ENCODE results near the gene OASL. TPM values are rescaled to one million over a fixed set of nuclear protein-coding genes. Genes with fewer than 3 reads are reported as not detected.

Gene OASL
- total RNA-seq, 1 donor from 2014 or later = 0.11 TPM

DNA sequence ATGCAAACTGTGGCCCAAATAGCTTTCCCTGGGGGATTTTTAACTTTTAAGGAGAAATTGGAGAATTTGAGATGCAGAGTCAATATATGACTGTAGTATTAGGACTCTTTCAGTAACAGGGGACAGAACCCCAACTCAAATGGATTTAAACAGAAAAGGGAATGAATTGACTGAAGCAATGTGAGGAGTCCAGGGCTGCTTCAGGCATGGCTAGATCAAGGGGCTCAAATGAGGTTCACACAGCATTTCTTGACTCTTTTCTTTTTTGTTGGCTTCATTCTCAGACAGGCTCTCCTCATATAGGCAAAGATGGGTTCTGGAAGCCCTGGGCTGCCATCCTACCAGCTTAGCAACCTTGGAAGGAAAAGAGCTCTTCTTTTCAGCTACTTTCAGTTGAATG lies 47.1 kb downstream of the OASL start:
- no peak for DNase-seq (ENCODE audit: low spot score in 2 of 2, unreplicated experiment in 2 of 2)
- peaks cover 4% of the 10 kb centered on the region for H3K9me3 Mint-ChIP-seq
- H3K27me3 Mint-ChIP-seq (ENCODE audit: low read depth) = peaks cover 25% of the 10 kb centered on the region
- no peaks in the 10 kb centered on the region for H3K4me1 Mint-ChIP-seq
- no peaks in the 10 kb centered on the region for H3K36me3 Mint-ChIP-seq
- no peak overlapping the region for H3K27ac Mint-ChIP-seq
- no peak for TF ChIP-seq CTCF (IDR thresholded peaks at IDR 0.05; ENCODE audit: unreplicated experiment)
- no peak overlapping the region for H3K4me3 Mint-ChIP-seq

DNA sequence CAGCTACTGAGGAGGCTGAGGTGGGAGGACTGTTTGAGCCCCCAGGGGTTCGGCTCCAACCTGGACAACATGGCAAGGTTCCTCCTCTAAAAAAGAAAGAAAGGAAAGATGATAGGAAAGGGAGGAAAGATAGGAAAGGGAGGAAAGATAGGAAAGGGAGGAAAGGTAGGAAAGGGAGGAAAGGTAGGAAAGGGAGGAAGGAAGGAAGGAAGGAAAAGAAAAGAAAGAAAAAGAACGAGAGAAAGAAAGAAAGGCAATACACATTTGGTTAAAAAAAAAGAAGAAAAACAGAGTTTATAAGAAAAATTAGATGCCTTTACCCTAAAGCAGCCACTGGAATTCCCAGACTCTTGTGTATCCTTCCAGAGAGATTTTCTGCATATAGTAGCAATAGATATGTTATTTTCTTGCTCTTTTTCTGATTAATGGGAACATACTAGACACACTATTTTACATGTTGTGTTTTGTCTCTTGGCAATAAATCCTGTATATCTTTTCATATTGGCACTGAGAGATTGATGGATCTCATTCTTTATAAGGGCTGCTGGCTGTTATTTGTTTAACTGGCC lies 48.5 kb downstream of the OASL start:
- Mint-ChIP-seq H3K27ac (no peak overlapping the region), H3K27me3 (ENCODE audit: low read depth) (peaks cover 23% of the 10 kb centered on the region), H3K4me1 (no peaks in the 10 kb centered on the region), H3K36me3 (no peaks in the 10 kb centered on the region), H3K9me3 (peaks cover 4% of the 10 kb centered on the region), H3K4me3 (no peak overlapping the region)
- DNase-seq (ENCODE audit: low spot score in 2 of 2, unreplicated experiment in 2 of 2) = no peak
- TF ChIP-seq CTCF (IDR thresholded peaks at IDR 0.05; ENCODE audit: unreplicated experiment) = no peak

DNA sequence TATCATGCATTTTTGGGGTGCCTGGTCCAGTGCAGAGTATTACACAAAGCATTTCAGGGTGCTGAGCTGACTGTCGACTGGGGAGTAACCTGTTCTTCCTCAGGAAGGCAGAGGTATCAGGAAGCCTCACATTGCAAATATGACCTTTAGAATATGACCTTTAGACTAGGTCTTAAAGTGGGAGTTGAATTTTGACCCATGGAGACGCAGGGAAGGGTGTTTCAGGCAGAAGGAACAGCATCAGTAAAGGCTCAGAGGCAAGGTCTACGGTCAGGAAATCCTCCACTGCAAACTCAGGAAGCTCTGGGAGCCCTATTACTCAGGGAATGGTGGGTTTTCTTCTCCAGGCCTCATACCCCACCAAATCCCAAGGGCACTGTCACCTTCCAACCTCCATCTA lies 49.4 kb downstream of the OASL start:
- no peak for TF ChIP-seq CTCF (IDR thresholded peaks at IDR 0.05; ENCODE audit: unreplicated experiment)
- Mint-ChIP-seq H3K9me3 (peaks cover 4% of the 10 kb centered on the region), H3K4me3 (no peak overlapping the region), H3K27ac (no peak overlapping the region), H3K4me1 (no peaks in the 10 kb centered on the region), H3K27me3 (ENCODE audit: low read depth) (peaks cover 17% of the 10 kb centered on the region), H3K36me3 (no peaks in the 10 kb centered on the region)
- DNase-seq (ENCODE audit: low spot score in 2 of 2, unreplicated experiment in 2 of 2) = no peak

DNA sequence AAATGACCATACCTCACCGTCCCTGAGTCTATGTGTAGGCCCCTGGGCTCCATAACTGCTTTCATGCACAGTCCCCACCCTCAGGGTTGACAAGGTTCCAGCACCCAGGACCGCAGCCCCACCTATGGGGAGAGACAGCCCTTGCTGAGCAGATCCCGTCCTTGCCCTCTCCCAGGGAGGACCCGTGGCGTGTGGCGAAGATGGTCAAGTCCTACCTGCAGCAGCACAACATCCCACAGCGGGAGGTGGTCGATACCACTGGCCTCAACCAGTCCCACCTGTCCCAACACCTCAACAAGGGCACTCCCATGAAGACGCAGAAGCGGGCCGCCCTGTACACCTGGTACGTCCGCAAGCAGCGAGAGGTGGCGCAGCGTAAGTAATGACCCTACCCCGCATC lies 50.4 kb downstream of the OASL start:
- peaks cover 4% of the 10 kb centered on the region for H3K9me3 Mint-ChIP-seq
- peaks cover 15% of the 10 kb centered on the region for H3K27me3 Mint-ChIP-seq (ENCODE audit: low read depth)
- H3K36me3 Mint-ChIP-seq = no peaks in the 10 kb centered on the region
- DNase-seq (ENCODE audit: low spot score in 2 of 2, unreplicated experiment in 2 of 2) = no peak
- H3K4me3 Mint-ChIP-seq = no peak overlapping the region
- no peak for TF ChIP-seq CTCF (IDR thresholded peaks at IDR 0.05; ENCODE audit: unreplicated experiment)
- no peaks in the 10 kb centered on the region for H3K4me1 Mint-ChIP-seq
- no peak overlapping the region for H3K27ac Mint-ChIP-seq

DNA sequence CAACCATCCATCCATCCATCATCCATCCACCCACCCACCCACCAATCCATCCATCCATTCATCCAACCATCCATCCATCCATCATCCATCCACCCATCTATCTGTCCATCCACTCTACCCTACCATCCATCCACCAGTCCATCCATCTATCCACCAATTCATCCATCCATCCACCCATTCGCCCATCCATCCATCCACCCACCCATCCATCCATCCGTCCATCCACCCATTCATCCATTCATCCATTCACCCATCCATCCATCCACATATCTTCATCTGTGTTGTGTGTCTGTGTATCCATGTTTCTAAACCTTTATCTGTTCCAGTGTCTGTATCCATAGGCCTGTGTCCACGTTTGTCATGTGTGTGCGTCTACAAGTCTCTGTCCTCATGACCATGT lies 50.8 kb downstream of the OASL start:
- TF ChIP-seq CTCF (IDR thresholded peaks at IDR 0.05; ENCODE audit: unreplicated experiment) = no peak
- H3K4me3 Mint-ChIP-seq = no peak overlapping the region
- DNase-seq (ENCODE audit: low spot score in 2 of 2, unreplicated experiment in 2 of 2) = no peak
- no peaks in the 10 kb centered on the region for H3K4me1 Mint-ChIP-seq
- H3K9me3 Mint-ChIP-seq = peaks cover 4% of the 10 kb centered on the region
- no peak overlapping the region for H3K27ac Mint-ChIP-seq
- no peaks in the 10 kb centered on the region for H3K36me3 Mint-ChIP-seq
- H3K27me3 Mint-ChIP-seq (ENCODE audit: low read depth) = peaks cover 12% of the 10 kb centered on the region
